Ishikawa (cell line): ENCODE data around the gene EYS.

ENCODE experiments used
- CEBPB ChIP-seq: IDR thresholded peaks from 2 replicates; pipeline ENCODE4 v1.6.1; 2012
- EGR1 ChIP-seq: IDR thresholded peaks from 2 replicates; pipeline ENCODE4 v1.6.1; 2012
- EP300 ChIP-seq: IDR thresholded peaks from 2 replicates; pipeline ENCODE4 v1.6.1; 2012; ENCODE audit warnings: borderline replicate concordance
- MAX ChIP-seq: IDR thresholded peaks from 2 replicates; pipeline ENCODE4 v1.6.1; 2012
- RAD21 ChIP-seq: IDR thresholded peaks from 2 replicates; pipeline ENCODE4 v1.6.1; 2012; ENCODE audit warnings: low read depth
- REST ChIP-seq: IDR thresholded peaks from 2 replicates; pipeline ENCODE4 v1.6.1; 2012; ENCODE audit warnings: low read depth, mild to moderate bottlenecking
- TAF1 ChIP-seq: IDR thresholded peaks from 2 replicates; pipeline ENCODE4 v1.6.1; 2012; ENCODE audit warnings: low read depth, mild to moderate bottlenecking
- USF1 ChIP-seq: IDR thresholded peaks from 2 replicates; pipeline ENCODE4 v1.6.1; 2012
- YY1 ChIP-seq: IDR thresholded peaks from 2 replicates; pipeline ENCODE4 v1.6.1; 2012; ENCODE audit warnings: low read depth
- ZBTB7A ChIP-seq: IDR thresholded peaks from 2 replicates; pipeline ENCODE4 v1.6.1; 2012; ENCODE audit warnings: low read depth

GRCh38 chr6:63724721-63725120, 1982.3 kb downstream of the EYS start:
- no peak for TF ChIP-seq MAX
- no peak for TF ChIP-seq RAD21
- TF ChIP-seq EGR1, result no peak
- no peak for TF ChIP-seq EP300
- TF ChIP-seq YY1, result no peak
- TF ChIP-seq ZBTB7A, result no peak
- TF ChIP-seq TAF1, result no peak
- TF ChIP-seq REST, result no peak
- TF ChIP-seq USF1, result no peak
- TF ChIP-seq CEBPB, result no peak
